HepG2 (cell line): ENCODE results near the gene PPFIA2. TPM values are rescaled to one million over a fixed set of nuclear protein-coding genes. Genes with fewer than 3 reads are reported as not detected.

ENCODE experiments used
- ATAC-seq: fragments of 200-7000 bp; cut with Tn5 transposase; 3 replicates; pipeline ENCODE4 v1.9.1; 2020; ENCODE audit warnings: mild to moderate bottlenecking, moderate library complexity
- BruUV-seq: library from RNA; stranded (reverse); fragments of 400-500 nt; replicated peaks from 2 replicates; lab custom pipeline; 2021; lab: Mats Ljungman, UMichigan
- CTCF ChIA-PET: fragments of 300-600 bp; formaldehyde crosslinking; extraction: SDS; loops from one replicate; lab custom pipeline; 2021; ENCODE audit warnings: low total read pairs, inconsistent platforms, low intra/inter-chr PET ratio; lab: Yijun Ruan, JAX
- POLR2A ChIA-PET: fragments of 350-600 bp; sonication (Branson Sonifier 250); formaldehyde crosslinking; loops from one replicate; lab custom pipeline; 2020; ENCODE audit warnings: antibody characterized with exemption, inconsistent platforms; lab: Yijun Ruan, JAX
- DNase-seq: peaks from one replicate; pipeline ENCODE4 v3.0.0-alpha.2; 2015; ENCODE audit warnings: low spot score
- FAIRE-seq: peaks from 3 replicates; lab custom pipeline; 2011; peaks lifted over from hg19 to GRCh38; lab: Jason Lieb, UNC
- H2AFZ ChIP-seq: one replicate; pipeline ENCODE4 v1.6.1; 2011; ENCODE audit warnings: low read length, inconsistent platforms
- H3K27ac ChIP-seq: fragments of 300-600 bp; 3 replicates; pipeline ENCODE4 v1.8.0; 2011; ENCODE audit warnings: mixed run types, mild to moderate bottlenecking, mixed read lengths, low read length, inconsistent platforms; ENCODE audit not compliant: insufficient read depth; ENCODE audit errors: extremely low read length
- H3K27me3 ChIP-seq, 2 experiments: fragments of 200-600 bp in 1 of 2; 2 replicates in 1 of 2; 3 replicates in 1 of 2; pipeline versions ENCODE4 v1.6.0 to v1.8.0; 2011; ENCODE audit warnings: low read length in 2 of 2, mild to moderate bottlenecking in 2 of 2, moderate library complexity in 2 of 2, inconsistent platforms in 1 of 2; ENCODE audit not compliant: insufficient read depth in 2 of 2, control insufficient read depth in 1 of 2
- H3K36me3 ChIP-seq, 2 experiments: fragments of 200-600 bp in 1 of 2; replicated peaks in 1 of 2; 2 replicates in 1 of 2; 3 replicates in 1 of 2; pipeline versions ENCODE4 v1.5.1 to v1.8.0; 2011; ENCODE audit warnings: low read length in 2 of 2, inconsistent platforms in 1 of 2; ENCODE audit not compliant: insufficient read depth in 2 of 2, control insufficient read depth in 1 of 2
- H3K4me1 ChIP-seq: 2 replicates; pipeline ENCODE4 v1.5.1; 2012; ENCODE audit warnings: low read length, inconsistent platforms; ENCODE audit not compliant: insufficient read depth
- H3K4me2 ChIP-seq: 2 replicates; pipeline ENCODE4 v1.6.0; 2011; ENCODE audit warnings: low read depth, low read length, inconsistent platforms
- H3K4me3 ChIP-seq, 3 experiments: fragments of 200-600 bp in 1 of 3; sonication (generic), shearing (Covaris generic) in 1 of 3; replicated peaks in 1 of 3; 2 replicates each; pipeline ENCODE4 v1.5.1; 2011 to 2016; ENCODE audit warnings: low read length in 3 of 3, inconsistent platforms in 2 of 3, low read depth in 2 of 3, mild to moderate bottlenecking in 2 of 3, control low read depth in 1 of 3, mixed read lengths in 1 of 3; ENCODE audit not compliant: insufficient read depth in 1 of 3
- H3K79me2 ChIP-seq: one replicate; pipeline ENCODE4 v1.6.1; 2011; ENCODE audit warnings: low read length, inconsistent platforms; ENCODE audit not compliant: insufficient read depth
- H3K9ac ChIP-seq: 2 replicates; pipeline ENCODE4 v1.6.0; 2011; ENCODE audit warnings: mild to moderate bottlenecking, low read depth, low read length, inconsistent platforms; ENCODE audit not compliant: insufficient read depth
- H3K9me3 ChIP-seq: 2 replicates; pipeline ENCODE4 v1.5.1; 2012; ENCODE audit warnings: mild to moderate bottlenecking, low read length
- H4K20me1 ChIP-seq: 2 replicates; pipeline ENCODE4 v1.6.0; 2011; ENCODE audit warnings: inconsistent platforms, mild to moderate bottlenecking, low read length, moderate library complexity; ENCODE audit not compliant: insufficient read depth
- AHDC1 ChIP-seq: sonication (generic); formaldehyde crosslinking; IDR thresholded peaks from 2 replicates; pipeline ENCODE4 v1.5.1; 2020; ENCODE audit warnings: mild to moderate bottlenecking, missing genetic modification reagents, borderline replicate concordance
- GPN1 ChIP-seq: sonication (generic); formaldehyde crosslinking; IDR thresholded peaks from 2 replicates; pipeline ENCODE4 v1.5.1; 2020; ENCODE audit warnings: missing genetic modification reagents, borderline replicate concordance
- HDAC6 ChIP-seq: fragments of 200-600 bp; sonication (generic); IDR thresholded peaks from 2 replicates; pipeline ENCODE4 v1.7.0; 2017; ENCODE audit warnings: mild to moderate bottlenecking, antibody characterized with exemption, low read length, low read depth
- KLF15 ChIP-seq: sonication (generic); formaldehyde crosslinking; IDR thresholded peaks from 2 replicates; pipeline ENCODE4 v1.8.1; 2023; ENCODE audit warnings: borderline replicate concordance, mild to moderate bottlenecking, inconsistent platforms, missing genetic modification reagents, mixed read lengths
- MBNL3 ChIP-seq: fragments of 250-450 bp; sonication (Bioruptor Pico); conservative IDR thresholded peaks from 2 replicates; pipeline ENCODE4 v1.8.0; 2022; ENCODE audit warnings: mild to moderate bottlenecking, inconsistent platforms
- SCMH1 ChIP-seq: sonication (generic); formaldehyde crosslinking; IDR thresholded peaks from 2 replicates; pipeline ENCODE4 v1.9.0; 2021; ENCODE audit warnings: missing genetic modification reagents, mild to moderate bottlenecking, borderline replicate concordance
- ZFP91 ChIP-seq: sonication (generic); formaldehyde crosslinking; IDR thresholded peaks from 2 replicates; pipeline ENCODE4 v1.9.0; 2022; ENCODE audit warnings: missing genetic modification reagents, mild to moderate bottlenecking, borderline replicate concordance
- ZNF326 ChIP-seq: sonication (generic); formaldehyde crosslinking; IDR thresholded peaks from 2 replicates; pipeline ENCODE4 v1.4.0; 2020; ENCODE audit warnings: missing genetic modification reagents, borderline replicate concordance
- ZNF709 ChIP-seq: sonication (generic); formaldehyde crosslinking; IDR thresholded peaks from 2 replicates; pipeline ENCODE4 v1.5.0; 2020; ENCODE audit warnings: mild to moderate bottlenecking, missing genetic modification reagents
- WGBS: methylation state at CpG from one replicate; pipeline ENCODE4 v1.1.6; 2017; ENCODE audit warnings: low lambda C conversion rate; 5-methylcytosine and 5-hydroxymethylcytosine counted together
- in situ Hi-C: cut with HindIII; loops from 2 replicates; pipeline ENCODE4 v1.10.0; 2017; ENCODE audit warnings: low pct_unique_long_range_greater_than_20kb; ENCODE audit not compliant: extremely low pct_ligation_motif_present
- intact Hi-C: fragments of 100-400 bp; cut with micrococcal nuclease; formaldehyde crosslinking; loops from one replicate; pipeline ENCODE4 v1.10.0; 2022; ENCODE audit not compliant: unreplicated experiment
- polyA plus RNA-seq, 8 experiments: library from polyadenylated mRNA; depleted of rRNA in 3 of 8; stranded (reverse) in 7 of 8; unstranded in 1 of 8; fragments of >200 nt; fragmentation: Illumina TruSeq in 4 of 8; extraction: Trizol in 4 of 8; gene quantifications; 2 replicates each; pipeline versions ENCODE4 v1.2.1 to v1.2.3, GENCODE V29; 2011 to 2016; ENCODE audit warnings: low read depth in 4 of 8, missing spikeins in 1 of 8, mixed read lengths in 1 of 8; ENCODE audit not compliant: insufficient read depth in 1 of 8
- total RNA-seq, 5 experiments: library from RNA; depleted of rRNA; stranded (reverse); fragments of >200 nt; fragmentation: Illumina TruSeq; extraction: Trizol; gene quantifications; 2 replicates each; pipeline ENCODE4 v1.2.3, GENCODE V29; 2016; ENCODE audit warnings: low read depth in 1 of 5
- TF ChIP-seq, protein P1 (sequence below): sonication (generic); formaldehyde crosslinking; IDR thresholded peaks from 2 replicates; pipeline ENCODE4 v1.4.0; 2020; ENCODE audit warnings: missing genetic modification reagents, borderline replicate concordance

Gene PPFIA2
- total and polyA plus RNA-seq, 2 of the 13 experiments (the other 11 are each of a cell fraction or from before 2014, with no cell fraction given): 0.05 TPM; not detected in 1

- TF ChIP-seq, protein P1, sequence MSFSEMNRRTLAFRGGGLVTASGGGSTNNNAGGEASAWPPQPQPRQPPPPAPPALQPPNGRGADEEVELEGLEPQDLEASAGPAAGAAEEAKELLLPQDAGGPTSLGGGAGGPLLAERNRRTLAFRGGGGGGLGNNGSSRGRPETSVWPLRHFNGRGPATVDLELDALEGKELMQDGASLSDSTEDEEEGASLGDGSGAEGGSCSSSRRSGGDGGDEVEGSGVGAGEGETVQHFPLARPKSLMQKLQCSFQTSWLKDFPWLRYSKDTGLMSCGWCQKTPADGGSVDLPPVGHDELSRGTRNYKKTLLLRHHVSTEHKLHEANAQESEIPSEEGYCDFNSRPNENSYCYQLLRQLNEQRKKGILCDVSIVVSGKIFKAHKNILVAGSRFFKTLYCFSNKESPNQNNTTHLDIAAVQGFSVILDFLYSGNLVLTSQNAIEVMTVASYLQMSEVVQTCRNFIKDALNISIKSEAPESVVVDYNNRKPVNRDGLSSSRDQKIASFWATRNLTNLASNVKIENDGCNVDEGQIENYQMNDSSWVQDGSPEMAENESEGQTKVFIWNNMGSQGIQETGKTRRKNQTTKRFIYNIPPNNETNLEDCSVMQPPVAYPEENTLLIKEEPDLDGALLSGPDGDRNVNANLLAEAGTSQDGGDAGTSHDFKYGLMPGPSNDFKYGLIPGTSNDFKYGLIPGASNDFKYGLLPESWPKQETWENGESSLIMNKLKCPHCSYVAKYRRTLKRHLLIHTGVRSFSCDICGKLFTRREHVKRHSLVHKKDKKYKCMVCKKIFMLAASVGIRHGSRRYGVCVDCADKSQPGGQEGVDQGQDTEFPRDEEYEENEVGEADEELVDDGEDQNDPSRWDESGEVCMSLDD: no peak
- no peak for TF ChIP-seq ZNF326
- no peak for TF ChIP-seq KLF15 (CRISPR knock-in tag)
- TF ChIP-seq HDAC6: no peak
- TF ChIP-seq ZNF709: no peak
- TF ChIP-seq GPN1 (CRISPR knock-in tag): no peak
- TF ChIP-seq SCMH1 (CRISPR knock-in tag): no peak
- TF ChIP-seq MBNL3 (CRISPR knock-in tag): no peak
Measured at GRCh38 chr12:81778719-81779118, 19.6 kb upstream of the PPFIA2 start (continued).

- no peaks in the 10 kb centered on the region for H3K79me2 ChIP-seq
- H3K4me3 ChIP-seq: no peak overlapping the region
- no peaks in the 10 kb centered on the region for H4K20me1 ChIP-seq
- H3K27me3 ChIP-seq: peaks cover 0 to 20% of the 10 kb centered on the region in 2 experiments; a peak in 2 of 5 replicates
- DNase-seq: no peak
- peak; percentile 41 for ATAC-seq
- no peak overlapping the region for H3K9ac ChIP-seq
- TF ChIP-seq ZFP91 (CRISPR knock-in tag) (peak; percentile 24; the same call in 1 of the 2 replicates), AHDC1 (no peak)
- H2AFZ ChIP-seq: no peak overlapping the region
- in situ Hi-C loops (no loop called here), intact Hi-C loops (no loop called here)
- no peaks in the 10 kb centered on the region for H3K4me1 ChIP-seq
- WGBS: 4% methylated on average over 36 of the region's 50 CpGs
- BruUV-seq: no TSS peak
- no peaks in the 10 kb centered on the region for H3K36me3 ChIP-seq
- no peak for FAIRE-seq
- H3K4me2 ChIP-seq: peak overlapping the region; percentile 3; the same call in 1 of the 2 replicates
- POLR2A ChIA-PET: no interaction called here
- no peak overlapping the region for H3K27ac ChIP-seq
- CTCF ChIA-PET: no interaction called here
- no peaks in the 10 kb centered on the region for H3K9me3 ChIP-seq
Measured at GRCh38 chr12:81758421-81759189, 545 bp downstream of the PPFIA2 start.
